ENCODE results near the gene ADAMTS16.

The ADAMTS16 gene

DNA sequence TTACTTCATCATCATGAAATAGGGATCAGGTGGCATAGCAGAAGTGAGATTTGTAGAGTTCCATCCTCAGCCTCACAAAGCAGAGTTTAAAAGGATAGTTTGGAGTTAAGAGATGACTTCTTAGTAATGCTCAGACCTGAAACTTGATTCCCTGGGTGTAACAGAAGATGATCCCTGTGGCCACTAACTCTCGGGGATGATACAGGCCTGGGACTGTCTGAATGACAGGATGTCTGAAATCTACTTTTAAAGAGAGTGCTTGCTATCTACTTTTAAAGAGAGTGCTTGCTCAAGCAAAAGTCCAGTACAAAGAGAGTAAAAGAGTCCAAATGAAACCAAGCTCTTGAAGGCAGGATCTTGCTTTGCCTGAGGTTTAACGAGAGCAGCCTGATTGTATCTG lies 14.6 kb downstream of the ADAMTS16 start:
- POLR2A ChIA-PET = no interaction called here
- no peak for DNase-seq (ENCODE audit: extremely low spot score)
- TF ChIP-seq SP1 (IDR thresholded peaks at IDR 0.05) = no peak
- TF ChIP-seq NFRKB (IDR thresholded peaks at IDR 0.05) = no peak
- no peak for TF ChIP-seq ELF4 (IDR thresholded peaks at IDR 0.05)
- no peak for TF ChIP-seq LEF1 (IDR thresholded peaks at IDR 0.05; ENCODE audit: borderline replicate concordance)
- TF ChIP-seq FOXA1 (IDR thresholded peaks at IDR 0.05) = no peak
- TF ChIP-seq, protein P1, sequence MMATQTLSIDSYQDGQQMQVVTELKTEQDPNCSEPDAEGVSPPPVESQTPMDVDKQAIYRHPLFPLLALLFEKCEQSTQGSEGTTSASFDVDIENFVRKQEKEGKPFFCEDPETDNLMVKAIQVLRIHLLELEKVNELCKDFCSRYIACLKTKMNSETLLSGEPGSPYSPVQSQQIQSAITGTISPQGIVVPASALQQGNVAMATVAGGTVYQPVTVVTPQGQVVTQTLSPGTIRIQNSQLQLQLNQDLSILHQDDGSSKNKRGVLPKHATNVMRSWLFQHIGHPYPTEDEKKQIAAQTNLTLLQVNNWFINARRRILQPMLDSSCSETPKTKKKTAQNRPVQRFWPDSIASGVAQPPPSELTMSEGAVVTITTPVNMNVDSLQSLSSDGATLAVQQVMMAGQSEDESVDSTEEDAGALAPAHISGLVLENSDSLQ (IDR thresholded peaks at IDR 0.05) = no peak
- no peak for TF ChIP-seq CTBP1 (IDR thresholded peaks at IDR 0.05; ENCODE audit: borderline replicate concordance)
- TF ChIP-seq L3MBTL2 (conservative IDR thresholded peaks at IDR 0.05) = no peak
- CTCF ChIA-PET = no interaction called here

DNA sequence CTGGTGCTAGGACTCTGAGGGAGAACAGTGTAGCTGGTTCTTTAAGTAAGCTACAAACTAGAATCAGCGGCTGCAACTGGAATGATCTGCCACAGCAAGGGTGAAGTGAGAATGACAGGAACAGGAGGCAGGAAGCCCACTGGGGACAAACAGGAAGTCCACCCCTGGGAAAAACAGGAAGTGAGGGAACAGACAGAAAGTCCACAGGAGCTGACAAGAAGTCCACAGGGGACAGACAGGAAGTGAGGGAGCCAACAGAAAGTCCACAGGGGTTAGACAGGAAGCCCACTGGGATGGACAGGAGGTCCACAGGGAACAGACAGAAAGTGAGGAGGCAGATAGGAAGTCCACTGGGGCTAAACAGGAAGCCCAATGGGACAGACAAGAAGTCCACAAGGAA lies 15.5 kb downstream of the ADAMTS16 start:
- ChIA-PET POLR2A (no interaction called here), CTCF (interaction anchor here (0.9 kb wide), 1 partner anchor 33 kb away, joined by 3 read pairs; no protein-coding TSS in a partner anchor)
- TF ChIP-seq L3MBTL2 (conservative IDR thresholded peaks at IDR 0.05) (no peak), ARNT (IDR thresholded peaks at IDR 0.05) (no peak), FOXM1 (IDR thresholded peaks at IDR 0.05; ENCODE audit: borderline replicate concordance) (no peak), BHLHE40 (IDR thresholded peaks at IDR 0.05; ENCODE audit: borderline replicate concordance) (no peak), TARDBP (IDR thresholded peaks at IDR 0.05) (no peak), ZNF384 (IDR thresholded peaks at IDR 0.05) (no peak), FOXK2 (IDR thresholded peaks at IDR 0.05) (no peak), ELF4 (IDR thresholded peaks at IDR 0.05) (no peak), CTBP1 (IDR thresholded peaks at IDR 0.05; ENCODE audit: borderline replicate concordance) (no peak), FOXA1 (IDR thresholded peaks at IDR 0.05) (no peak), HDGF (IDR thresholded peaks at IDR 0.05; ENCODE audit: borderline replicate concordance) (no peak), NFRKB (IDR thresholded peaks at IDR 0.05) (no peak), LEF1 (IDR thresholded peaks at IDR 0.05; ENCODE audit: borderline replicate concordance) (no peak)
- TF ChIP-seq, protein P1 (IDR thresholded peaks at IDR 0.05) = no peak
- DNase-seq (ENCODE audit: extremely low spot score) = no peak

GRCh38 chr5:5156471-5157082 lies 16.4 kb downstream of the ADAMTS16 start:
- ChIA-PET POLR2A (no interaction called here), CTCF (no interaction called here)
- DNase-seq (ENCODE audit: extremely low spot score) = no peak
- TF ChIP-seq FOXA1 (IDR thresholded peaks at IDR 0.05) = no peak
- no peak for TF ChIP-seq LEF1 (IDR thresholded peaks at IDR 0.05; ENCODE audit: borderline replicate concordance)
- no peak for TF ChIP-seq L3MBTL2 (conservative IDR thresholded peaks at IDR 0.05)
- no peak for TF ChIP-seq FOXM1 (IDR thresholded peaks at IDR 0.05; ENCODE audit: borderline replicate concordance)
- no peak for TF ChIP-seq ZNF384 (IDR thresholded peaks at IDR 0.05)
- no peak for TF ChIP-seq ARNT (IDR thresholded peaks at IDR 0.05)
- TF ChIP-seq ELF4 (IDR thresholded peaks at IDR 0.05) = no peak
- TF ChIP-seq TARDBP (IDR thresholded peaks at IDR 0.05) = no peak
- TF ChIP-seq HDGF (IDR thresholded peaks at IDR 0.05; ENCODE audit: borderline replicate concordance) = no peak
- TF ChIP-seq NFRKB (IDR thresholded peaks at IDR 0.05) = no peak
- TF ChIP-seq SP1 (IDR thresholded peaks at IDR 0.05) = no peak
- TF ChIP-seq, protein P1 (IDR thresholded peaks at IDR 0.05) = no peak
- no peak for TF ChIP-seq BHLHE40 (IDR thresholded peaks at IDR 0.05; ENCODE audit: borderline replicate concordance)
- no peak for TF ChIP-seq FOXK2 (IDR thresholded peaks at IDR 0.05)
- TF ChIP-seq SUZ12 (IDR thresholded peaks at IDR 0.05) = no peak
- TF ChIP-seq CTBP1 (IDR thresholded peaks at IDR 0.05; ENCODE audit: borderline replicate concordance) = no peak

DNA sequence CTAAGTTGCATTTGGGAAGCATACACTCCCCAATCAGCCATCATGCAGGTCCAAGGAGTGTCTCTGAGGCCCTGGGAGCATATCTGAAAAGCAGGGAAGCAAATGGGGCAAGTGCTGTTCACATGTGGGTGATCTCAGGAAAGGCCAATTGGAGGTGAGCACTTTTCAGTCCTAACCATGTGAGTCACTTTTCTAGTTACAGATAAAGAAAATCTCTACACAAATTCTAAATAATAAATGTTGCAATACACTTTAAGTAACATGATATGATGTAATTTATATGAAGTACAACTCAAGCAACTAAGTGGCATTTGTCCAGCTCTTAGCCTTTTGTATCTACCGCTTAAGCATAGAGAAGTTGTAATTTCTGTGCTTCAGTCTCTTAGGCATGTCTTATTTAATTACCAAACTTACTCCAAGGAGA lies 18.4 kb downstream of the ADAMTS16 start:
- TF ChIP-seq NFRKB (IDR thresholded peaks at IDR 0.05) (no peak), HDGF (IDR thresholded peaks at IDR 0.05; ENCODE audit: borderline replicate concordance) (no peak), ZNF384 (IDR thresholded peaks at IDR 0.05) (no peak), L3MBTL2 (conservative IDR thresholded peaks at IDR 0.05) (no peak), FOXA1 (IDR thresholded peaks at IDR 0.05) (no peak), ELF4 (IDR thresholded peaks at IDR 0.05) (no peak)
- TF ChIP-seq, protein P1 (IDR thresholded peaks at IDR 0.05) = no peak
- DNase-seq (ENCODE audit: extremely low spot score) = no peak
- ChIA-PET CTCF (no interaction called here), POLR2A (interaction anchor here (1.9 kb wide), 1 partner anchor 193 kb away, joined by 6 read pairs; no protein-coding TSS in a partner anchor)

DNA sequence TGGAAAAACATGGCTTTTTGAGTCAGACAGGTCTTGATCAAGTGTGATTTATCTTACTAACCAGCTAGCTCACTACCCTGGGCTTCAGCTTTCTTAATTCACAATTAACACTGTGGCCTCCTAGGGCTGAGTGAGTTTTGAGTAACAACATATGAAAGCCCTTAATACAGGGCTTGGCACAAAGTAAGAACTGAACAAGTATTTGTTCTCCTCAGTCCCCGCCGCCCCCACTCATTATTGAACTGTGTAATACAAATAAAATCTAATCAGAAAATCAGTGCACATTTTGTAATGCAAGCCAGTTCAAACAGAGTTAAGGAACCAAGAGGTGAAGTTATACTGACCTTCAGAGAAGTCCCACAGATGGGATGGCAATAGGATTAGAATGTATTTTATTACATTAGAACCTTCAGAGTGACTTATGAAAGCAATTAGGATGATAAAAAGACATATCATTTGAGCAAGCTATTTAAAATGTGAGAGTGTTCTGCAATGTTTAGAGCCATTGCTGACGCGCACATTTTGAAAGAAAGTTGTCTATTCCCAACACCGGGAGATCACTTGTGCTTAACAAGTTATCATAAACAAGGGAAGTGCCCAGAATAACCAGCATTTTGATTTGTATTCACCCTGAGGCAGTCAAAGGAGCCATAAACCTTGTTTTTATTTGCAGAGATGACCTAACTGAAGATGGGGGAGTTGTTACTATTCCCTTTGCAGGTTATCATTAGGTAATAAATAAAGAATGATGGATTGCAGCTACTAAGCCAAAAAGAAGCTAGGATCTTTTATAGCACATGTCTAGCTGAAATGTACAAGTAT lies 19.4 kb downstream of the ADAMTS16 start:
- TF ChIP-seq L3MBTL2 (conservative IDR thresholded peaks at IDR 0.05) (no peak), NFRKB (IDR thresholded peaks at IDR 0.05) (no peak), LEF1 (IDR thresholded peaks at IDR 0.05; ENCODE audit: borderline replicate concordance) (no peak), SUZ12 (IDR thresholded peaks at IDR 0.05) (no peak), ELF4 (IDR thresholded peaks at IDR 0.05) (no peak), BHLHE40 (IDR thresholded peaks at IDR 0.05; ENCODE audit: borderline replicate concordance) (no peak), ARNT (IDR thresholded peaks at IDR 0.05) (no peak), FOXA1 (IDR thresholded peaks at IDR 0.05) (no peak)
- CTCF ChIA-PET = interaction anchor here (0.5 to 1.1 kb wide), 2 partner anchors 222 to 235 kb away, joined by 3 to 4 read pairs; no protein-coding TSS in a partner anchor
- POLR2A ChIA-PET = interaction anchor here (1.3 to 1.9 kb wide), 2 partner anchors 190 to 192 kb away, joined by 5 to 6 read pairs; no protein-coding TSS in a partner anchor

More for the DNA sequence above, 19.4 kb downstream of the ADAMTS16 start:
- DNase-seq (ENCODE audit: extremely low spot score) = no peak
